Panc1 (cell line): ENCODE data around the gene TMPRSS11D. TPM values are rescaled to one million over a fixed set of nuclear protein-coding genes. Genes with fewer than 3 reads are reported as not detected.

Experiments used
- ATAC-seq: fragments of 200-7000 bp; cut with Tn5 transposase; 2 replicates; pipeline ENCODE4 v1.9.1; 2020; ENCODE audit warnings: mild to moderate bottlenecking, moderate library complexity
- BruUV-seq: library from RNA; stranded (reverse); fragments of 400-500 nt; replicated peaks from 2 replicates; lab custom pipeline; 2021; lab: Mats Ljungman, UMichigan
- CTCF ChIA-PET: fragments of 300-600 bp; sonication (Branson Sonifier 250); formaldehyde crosslinking; loops from one replicate; lab custom pipeline; 2022; ENCODE audit warnings: antibody characterized with exemption; lab: Charles Lee
- POLR2A ChIA-PET: fragments of 300-600 bp; sonication (Branson Sonifier 250); formaldehyde crosslinking; loops from one replicate; lab custom pipeline; 2022; ENCODE audit warnings: antibody characterized with exemption; lab: Charles Lee
- DNase-seq: peaks from one replicate; pipeline ENCODE4 v3.0.0-alpha.2; 2010; ENCODE audit warnings: low read depth, low spot score
- H3K27ac ChIP-seq: 2 replicates; pipeline ENCODE4 v1.5.1; 2011; ENCODE audit warnings: mild to moderate bottlenecking, low read length, inconsistent platforms
- H3K27me3 ChIP-seq: fragments of 200-500 bp; sonication (Bioruptor generic); 2 replicates; pipeline ENCODE4 v1.6.0; 2014; ENCODE audit warnings: low read length, inconsistent platforms; ENCODE audit not compliant: control insufficient read depth, insufficient read depth
- H3K36me3 ChIP-seq: fragments of 200-500 bp; sonication (Bioruptor generic); 2 replicates; pipeline ENCODE4 v1.5.1; 2014; ENCODE audit warnings: inconsistent platforms, mild to moderate bottlenecking, low read length, moderate library complexity; ENCODE audit not compliant: control insufficient read depth, insufficient read depth
- H3K4me1 ChIP-seq: 2 replicates; pipeline ENCODE4 v1.5.1; 2011; ENCODE audit warnings: inconsistent platforms, mild to moderate bottlenecking, low read length, moderate library complexity; ENCODE audit not compliant: control insufficient read depth, insufficient read depth
- H3K4me3 ChIP-seq, 2 experiments: 2 replicates each; pipeline ENCODE4 v1.5.1; 2011 to 2012; ENCODE audit warnings: low read depth in 2 of 2, low read length in 2 of 2, mild to moderate bottlenecking in 2 of 2, inconsistent platforms in 1 of 2, moderate library complexity in 1 of 2
- H3K9me3 ChIP-seq: fragments of 200-500 bp; sonication (Bioruptor generic); 2 replicates; pipeline ENCODE4 v1.5.1; 2014; ENCODE audit warnings: low read depth, mild to moderate bottlenecking, inconsistent platforms, low read length, moderate library complexity; ENCODE audit not compliant: control insufficient read depth, insufficient read depth
- POLR2AphosphoS5 ChIP-seq: IDR thresholded peaks from 2 replicates; pipeline ENCODE4 v1.6.1; 2012; ENCODE audit warnings: mild to moderate bottlenecking, low read depth, low read length, moderate library complexity
- REST ChIP-seq, 2 experiments: IDR thresholded peaks; 2 replicates each; pipeline ENCODE4 v1.6.1; 2011 to 2012; ENCODE audit warnings: low read depth in 2 of 2, control low read depth in 1 of 2, low read length in 1 of 2, mild to moderate bottlenecking in 1 of 2, moderate library complexity in 1 of 2; ENCODE audit not compliant: insufficient read depth in 1 of 2
- SIN3A ChIP-seq: IDR thresholded peaks from 2 replicates; pipeline ENCODE4 v1.6.1; 2012; ENCODE audit warnings: low read depth, mild to moderate bottlenecking, low read length, moderate library complexity, borderline replicate concordance; ENCODE audit not compliant: insufficient read depth
- TCF7L2 ChIP-seq: IDR thresholded peaks from 2 replicates; pipeline ENCODE4 v1.6.1; 2011; ENCODE audit warnings: mild to moderate bottlenecking, low read depth, low read length, inconsistent platforms
- in situ Hi-C: cut with HindIII; loops from 2 replicates; pipeline ENCODE4 v1.10.0; 2016; ENCODE audit warnings: low sequenced_read_pairs, low pct_unique_long_range_greater_than_20kb
- intact Hi-C: fragments of 100-400 bp; cut with micrococcal nuclease; formaldehyde crosslinking; loops from one replicate; pipeline ENCODE4 v1.10.0; 2022; ENCODE audit not compliant: unreplicated experiment
- total RNA-seq: library from RNA; stranded (reverse); gene quantifications from one replicate; pipeline ENCODE4 v1.2.1, GENCODE V29; 2021; ENCODE audit not compliant: unreplicated experiment
- TF ChIP-seq, protein P1 (sequence below): fragments of 450-650 bp; IDR thresholded peaks from 2 replicates; pipeline ENCODE4 v1.5.1; 2017; ENCODE audit warnings: mild to moderate bottlenecking

TMPRSS11D gene
- total RNA-seq, 1 experiment from 2014 or later, result not detected

DNA sequence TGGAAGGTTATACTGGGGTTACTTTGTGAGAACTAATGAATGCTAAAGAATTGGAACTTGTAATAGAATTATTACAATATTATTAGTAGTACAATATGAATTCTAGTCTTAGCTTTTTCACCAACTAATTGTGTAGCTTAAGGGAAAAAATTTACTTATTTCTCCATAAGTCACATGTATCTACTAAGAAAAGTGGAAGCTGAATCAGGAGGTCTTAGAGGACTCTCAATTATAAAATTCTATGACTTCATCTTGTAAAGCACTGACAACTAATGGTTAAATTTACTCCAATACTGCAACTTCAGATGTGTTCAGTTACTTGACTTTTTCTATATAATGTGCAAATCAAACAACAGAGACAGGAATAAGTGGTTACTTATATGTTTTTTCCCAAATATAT is 899 bp upstream of the TMPRSS11D start:
- POLR2A ChIA-PET, result no interaction called here
- H3K27me3 ChIP-seq, result no peaks in the 10 kb centered on the region
- BruUV-seq, result no TSS peak
- ATAC-seq, result no peak
- no peak overlapping the region for H3K4me3 ChIP-seq
- DNase-seq, result no peak
- CTCF ChIA-PET, result no interaction called here
- no peak overlapping the region for H3K27ac ChIP-seq
- no peaks in the 10 kb centered on the region for H3K9me3 ChIP-seq
- intact Hi-C loops, result no loop called here
- H3K4me1 ChIP-seq, result no peaks in the 10 kb centered on the region
- no peak for TF ChIP-seq REST (IDR thresholded peaks at IDR 0.05; ENCODE audit: insufficient read depth in 1 of 2, low read depth in 2 of 2, low read length in 1 of 2)
- TF ChIP-seq, protein P1, sequence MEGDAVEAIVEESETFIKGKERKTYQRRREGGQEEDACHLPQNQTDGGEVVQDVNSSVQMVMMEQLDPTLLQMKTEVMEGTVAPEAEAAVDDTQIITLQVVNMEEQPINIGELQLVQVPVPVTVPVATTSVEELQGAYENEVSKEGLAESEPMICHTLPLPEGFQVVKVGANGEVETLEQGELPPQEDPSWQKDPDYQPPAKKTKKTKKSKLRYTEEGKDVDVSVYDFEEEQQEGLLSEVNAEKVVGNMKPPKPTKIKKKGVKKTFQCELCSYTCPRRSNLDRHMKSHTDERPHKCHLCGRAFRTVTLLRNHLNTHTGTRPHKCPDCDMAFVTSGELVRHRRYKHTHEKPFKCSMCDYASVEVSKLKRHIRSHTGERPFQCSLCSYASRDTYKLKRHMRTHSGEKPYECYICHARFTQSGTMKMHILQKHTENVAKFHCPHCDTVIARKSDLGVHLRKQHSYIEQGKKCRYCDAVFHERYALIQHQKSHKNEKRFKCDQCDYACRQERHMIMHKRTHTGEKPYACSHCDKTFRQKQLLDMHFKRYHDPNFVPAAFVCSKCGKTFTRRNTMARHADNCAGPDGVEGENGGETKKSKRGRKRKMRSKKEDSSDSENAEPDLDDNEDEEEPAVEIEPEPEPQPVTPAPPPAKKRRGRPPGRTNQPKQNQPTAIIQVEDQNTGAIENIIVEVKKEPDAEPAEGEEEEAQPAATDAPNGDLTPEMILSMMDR, result no peak
- no peak for TF ChIP-seq SIN3A
- no peak for TF ChIP-seq POLR2AphosphoS5
- no peak for TF ChIP-seq TCF7L2
- no peaks in the 10 kb centered on the region for H3K36me3 ChIP-seq
- in situ Hi-C loops, result no loop called here

- BruUV-seq, result no TSS peak
- TF ChIP-seq, protein P1, result no peak
- no peak for TF ChIP-seq REST (IDR thresholded peaks at IDR 0.05; ENCODE audit: insufficient read depth in 1 of 2, low read depth in 2 of 2, low read length in 1 of 2)
- ChIA-PET CTCF (no interaction called here), POLR2A (no interaction called here)
- intact Hi-C loops, result no loop called here
- Histone ChIP-seq H3K27ac (no peak overlapping the region), H3K4me3 (no peak overlapping the region), H3K36me3 (no peaks in the 10 kb centered on the region), H3K4me1 (no peaks in the 10 kb centered on the region), H3K27me3 (no peaks in the 10 kb centered on the region), H3K9me3 (no peaks in the 10 kb centered on the region)
- ATAC-seq (no peak), DNase-seq (no peak)
- in situ Hi-C loops, result no loop called here
These were observed 344 bp downstream of the TMPRSS11D start for GRCh38 chr4:67883458-67883857.
